Measurements from ENCODE around the gene KRT74. TPM values are rescaled to one million over a fixed set of nuclear protein-coding genes. Genes with fewer than 3 reads are reported as not detected.

KRT74 gene
- total RNA-seq, 4 donors from 2014 or later = not detected

DNA sequence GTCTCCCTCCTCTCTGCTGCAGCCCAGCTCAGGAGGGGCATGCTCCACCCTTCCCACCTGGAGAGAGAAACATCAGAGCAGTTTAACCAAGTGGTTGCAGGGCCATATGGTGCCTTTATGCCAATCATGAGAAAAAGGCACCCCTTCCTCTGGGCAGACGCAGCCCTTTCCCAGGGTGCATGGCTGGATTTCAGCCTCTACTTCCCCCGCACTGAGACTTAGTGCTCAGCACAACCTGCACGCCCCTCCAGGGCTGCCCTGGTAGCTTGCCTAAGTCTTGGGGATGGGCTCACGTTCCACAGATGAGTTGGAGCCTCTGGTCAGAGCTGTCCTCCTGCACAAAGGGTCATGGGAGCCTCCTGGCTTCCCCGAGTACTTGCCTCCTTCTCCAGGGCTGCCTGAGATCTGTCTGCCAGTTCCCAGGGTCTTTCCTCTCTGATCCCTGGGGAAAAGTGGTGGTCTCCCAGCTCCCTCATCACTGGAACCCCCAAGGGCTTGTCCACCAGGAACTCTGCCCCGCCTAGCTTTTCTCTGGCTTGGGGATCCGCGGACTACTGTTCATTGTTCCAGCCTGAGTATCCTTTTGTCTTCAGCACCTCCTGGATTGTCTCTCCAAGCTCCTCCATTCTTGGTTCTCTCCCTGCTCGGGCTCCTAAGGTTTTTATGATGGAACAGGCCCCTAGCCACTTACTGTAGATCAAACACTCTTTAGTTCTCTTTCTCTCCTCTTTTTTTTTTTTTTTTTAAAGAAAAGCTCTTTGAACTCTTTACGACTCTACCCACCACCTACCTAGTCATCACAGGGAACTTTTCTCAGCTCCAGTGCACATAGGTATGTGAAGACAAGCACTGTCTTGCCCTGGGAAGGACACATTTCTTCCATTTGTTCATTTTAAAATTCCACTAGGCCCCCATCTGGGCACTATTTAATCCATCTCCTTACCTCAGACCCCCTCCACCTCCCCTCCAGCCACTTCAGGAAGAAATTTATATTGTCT, 6.1 kb upstream of the KRT74 start:
- Histone ChIP-seq H3K36me3 (no peaks in the 10 kb centered on the region), H3K4me3 (no peak overlapping the region), H3K4me1 (no peaks in the 10 kb centered on the region), H3K27ac (no peak overlapping the region), H3K27me3 (no peaks in the 10 kb centered on the region), H3K9me3 (no peaks in the 10 kb centered on the region)
- TF ChIP-seq POLR2A (IDR thresholded peaks at IDR 0.05) = no peak
- TF ChIP-seq, protein P1, sequence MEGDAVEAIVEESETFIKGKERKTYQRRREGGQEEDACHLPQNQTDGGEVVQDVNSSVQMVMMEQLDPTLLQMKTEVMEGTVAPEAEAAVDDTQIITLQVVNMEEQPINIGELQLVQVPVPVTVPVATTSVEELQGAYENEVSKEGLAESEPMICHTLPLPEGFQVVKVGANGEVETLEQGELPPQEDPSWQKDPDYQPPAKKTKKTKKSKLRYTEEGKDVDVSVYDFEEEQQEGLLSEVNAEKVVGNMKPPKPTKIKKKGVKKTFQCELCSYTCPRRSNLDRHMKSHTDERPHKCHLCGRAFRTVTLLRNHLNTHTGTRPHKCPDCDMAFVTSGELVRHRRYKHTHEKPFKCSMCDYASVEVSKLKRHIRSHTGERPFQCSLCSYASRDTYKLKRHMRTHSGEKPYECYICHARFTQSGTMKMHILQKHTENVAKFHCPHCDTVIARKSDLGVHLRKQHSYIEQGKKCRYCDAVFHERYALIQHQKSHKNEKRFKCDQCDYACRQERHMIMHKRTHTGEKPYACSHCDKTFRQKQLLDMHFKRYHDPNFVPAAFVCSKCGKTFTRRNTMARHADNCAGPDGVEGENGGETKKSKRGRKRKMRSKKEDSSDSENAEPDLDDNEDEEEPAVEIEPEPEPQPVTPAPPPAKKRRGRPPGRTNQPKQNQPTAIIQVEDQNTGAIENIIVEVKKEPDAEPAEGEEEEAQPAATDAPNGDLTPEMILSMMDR (IDR thresholded peaks at IDR 0.05) = no peak
- no peak for DNase-seq

DNA sequence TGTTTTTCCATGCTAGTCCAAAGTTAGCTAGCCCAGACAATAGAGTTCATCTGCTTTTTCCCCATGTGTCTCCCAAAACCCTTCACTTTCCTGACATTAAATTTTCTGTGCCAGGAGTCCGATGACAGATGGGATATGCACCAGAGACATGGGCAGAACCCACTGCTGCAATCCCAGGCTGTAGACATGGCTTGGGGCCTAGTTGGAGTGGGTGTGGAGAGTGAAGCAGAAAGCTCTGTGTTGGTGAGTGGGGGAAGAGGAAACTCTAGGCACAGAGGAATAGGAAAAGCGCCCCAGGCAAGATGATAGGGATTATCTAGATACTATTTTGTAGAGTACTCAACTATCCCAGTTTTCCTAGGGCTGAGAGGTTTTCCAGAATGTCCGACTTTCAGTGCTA, 4.8 kb upstream of the KRT74 start:
- Histone ChIP-seq H3K27me3 (no peaks in the 10 kb centered on the region), H3K4me1 (no peaks in the 10 kb centered on the region), H3K27ac (no peak overlapping the region), H3K4me3 (no peak overlapping the region), H3K36me3 (no peaks in the 10 kb centered on the region), H3K9me3 (no peaks in the 10 kb centered on the region)
- no peak for DNase-seq
- TF ChIP-seq, protein P1 (IDR thresholded peaks at IDR 0.05) = no peak
- TF ChIP-seq POLR2A (IDR thresholded peaks at IDR 0.05) = no peak

DNA sequence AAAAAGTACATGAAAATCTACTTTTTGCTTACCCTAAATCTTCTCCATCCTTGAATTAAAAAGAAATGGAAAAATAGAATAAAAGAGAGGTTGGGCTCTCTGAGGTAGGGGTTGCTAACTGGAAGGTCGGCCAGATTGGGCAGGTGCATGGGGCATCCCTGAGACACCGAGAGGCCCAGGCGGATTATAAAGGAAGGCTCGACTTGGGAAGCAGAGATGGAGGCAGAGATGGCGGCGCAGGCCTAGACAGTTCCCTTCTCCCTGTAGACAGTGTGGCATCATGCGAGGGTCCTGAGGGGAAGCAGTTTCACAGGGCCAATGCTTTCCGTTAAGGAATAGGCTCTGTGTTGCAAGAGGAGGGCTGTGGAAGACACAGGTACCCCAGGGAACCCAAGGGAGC, 3.7 kb upstream of the KRT74 start:
- no peak overlapping the region for H3K27ac ChIP-seq
- no peak overlapping the region for H3K4me3 ChIP-seq
- DNase-seq = no peak
- TF ChIP-seq, protein P1 (IDR thresholded peaks at IDR 0.05) = no peak
- TF ChIP-seq POLR2A (IDR thresholded peaks at IDR 0.05) = no peak
- no peaks in the 10 kb centered on the region for H3K27me3 ChIP-seq
- H3K36me3 ChIP-seq = no peaks in the 10 kb centered on the region
- H3K9me3 ChIP-seq = no peaks in the 10 kb centered on the region
- no peaks in the 10 kb centered on the region for H3K4me1 ChIP-seq

DNA sequence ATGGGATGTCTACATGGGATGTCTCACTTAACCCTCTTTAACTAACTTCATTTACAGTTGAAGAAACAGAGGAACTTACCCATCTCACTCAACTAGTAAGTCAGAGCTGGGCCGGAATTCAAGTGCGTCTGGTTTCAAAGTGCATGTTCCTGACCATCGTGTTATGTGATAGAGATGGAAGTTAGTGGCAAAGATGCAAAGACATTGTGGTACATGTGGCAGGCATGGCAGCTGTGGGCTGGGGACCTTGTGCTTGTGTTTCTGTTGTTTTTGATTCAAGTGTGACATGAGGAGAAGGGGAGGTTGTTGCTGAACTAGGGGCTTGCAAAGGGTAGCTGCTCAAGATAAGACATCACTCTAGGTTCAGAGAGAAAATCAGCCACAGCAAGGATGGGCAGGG, 2.3 kb upstream of the KRT74 start:
- Histone ChIP-seq H3K4me1 (no peaks in the 10 kb centered on the region), H3K27ac (no peak overlapping the region), H3K4me3 (no peak overlapping the region), H3K36me3 (no peaks in the 10 kb centered on the region), H3K9me3 (no peaks in the 10 kb centered on the region), H3K27me3 (no peaks in the 10 kb centered on the region)
- DNase-seq = no peak
- TF ChIP-seq, protein P1 (IDR thresholded peaks at IDR 0.05) = no peak
- no peak for TF ChIP-seq POLR2A (IDR thresholded peaks at IDR 0.05)

DNA sequence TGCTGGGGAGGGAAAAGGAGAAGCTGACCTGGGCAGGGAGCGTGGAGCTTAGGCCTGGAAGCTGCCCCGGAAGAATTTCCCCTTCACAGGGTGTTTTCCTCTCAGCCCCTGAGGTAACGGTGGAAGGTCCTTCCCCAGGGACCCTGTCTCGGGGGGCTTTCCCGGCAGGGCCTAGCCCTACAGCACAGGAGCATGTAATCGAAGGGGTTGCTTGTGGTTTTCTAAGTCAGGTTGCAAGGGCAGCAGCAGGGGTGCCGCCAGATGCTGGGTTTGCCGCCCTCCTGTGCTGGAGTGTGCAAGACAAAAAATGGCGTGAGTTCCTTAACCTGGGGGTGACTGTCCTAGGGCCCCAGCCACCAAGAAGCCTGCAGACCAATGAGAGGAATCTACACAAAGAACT, 1.6 kb upstream of the KRT74 start:
- Histone ChIP-seq H3K27me3 (no peaks in the 10 kb centered on the region), H3K27ac (no peak overlapping the region), H3K4me3 (no peak overlapping the region), H3K9me3 (no peaks in the 10 kb centered on the region), H3K36me3 (no peaks in the 10 kb centered on the region), H3K4me1 (no peaks in the 10 kb centered on the region)
- no peak for TF ChIP-seq POLR2A (IDR thresholded peaks at IDR 0.05)
- TF ChIP-seq, protein P1 (IDR thresholded peaks at IDR 0.05) = no peak
- no peak for DNase-seq

Measured in Peyer's patch (tissue), 4 donors.